ENCODE data around the gene CD38.

- no peak for TF ChIP-seq EP300 (IDR thresholded peaks at IDR 0.05)
- TF ChIP-seq, protein P1, sequence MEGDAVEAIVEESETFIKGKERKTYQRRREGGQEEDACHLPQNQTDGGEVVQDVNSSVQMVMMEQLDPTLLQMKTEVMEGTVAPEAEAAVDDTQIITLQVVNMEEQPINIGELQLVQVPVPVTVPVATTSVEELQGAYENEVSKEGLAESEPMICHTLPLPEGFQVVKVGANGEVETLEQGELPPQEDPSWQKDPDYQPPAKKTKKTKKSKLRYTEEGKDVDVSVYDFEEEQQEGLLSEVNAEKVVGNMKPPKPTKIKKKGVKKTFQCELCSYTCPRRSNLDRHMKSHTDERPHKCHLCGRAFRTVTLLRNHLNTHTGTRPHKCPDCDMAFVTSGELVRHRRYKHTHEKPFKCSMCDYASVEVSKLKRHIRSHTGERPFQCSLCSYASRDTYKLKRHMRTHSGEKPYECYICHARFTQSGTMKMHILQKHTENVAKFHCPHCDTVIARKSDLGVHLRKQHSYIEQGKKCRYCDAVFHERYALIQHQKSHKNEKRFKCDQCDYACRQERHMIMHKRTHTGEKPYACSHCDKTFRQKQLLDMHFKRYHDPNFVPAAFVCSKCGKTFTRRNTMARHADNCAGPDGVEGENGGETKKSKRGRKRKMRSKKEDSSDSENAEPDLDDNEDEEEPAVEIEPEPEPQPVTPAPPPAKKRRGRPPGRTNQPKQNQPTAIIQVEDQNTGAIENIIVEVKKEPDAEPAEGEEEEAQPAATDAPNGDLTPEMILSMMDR (IDR thresholded peaks at IDR 0.05): no peak
These were observed 335 bp upstream of the CD38 start for GRCh38 chr4:15777697-15778288.
